ENCODE results near the gene PSME2. TPM values are rescaled to one million over a fixed set of nuclear protein-coding genes. Genes with fewer than 3 reads are reported as not detected.

PSME2 gene
- total and polyA plus RNA-seq, 2 of the 13 experiments (the other 11 are each of a cell fraction or from before 2014, with no cell fraction given) = 332 to 716 TPM

DNA sequence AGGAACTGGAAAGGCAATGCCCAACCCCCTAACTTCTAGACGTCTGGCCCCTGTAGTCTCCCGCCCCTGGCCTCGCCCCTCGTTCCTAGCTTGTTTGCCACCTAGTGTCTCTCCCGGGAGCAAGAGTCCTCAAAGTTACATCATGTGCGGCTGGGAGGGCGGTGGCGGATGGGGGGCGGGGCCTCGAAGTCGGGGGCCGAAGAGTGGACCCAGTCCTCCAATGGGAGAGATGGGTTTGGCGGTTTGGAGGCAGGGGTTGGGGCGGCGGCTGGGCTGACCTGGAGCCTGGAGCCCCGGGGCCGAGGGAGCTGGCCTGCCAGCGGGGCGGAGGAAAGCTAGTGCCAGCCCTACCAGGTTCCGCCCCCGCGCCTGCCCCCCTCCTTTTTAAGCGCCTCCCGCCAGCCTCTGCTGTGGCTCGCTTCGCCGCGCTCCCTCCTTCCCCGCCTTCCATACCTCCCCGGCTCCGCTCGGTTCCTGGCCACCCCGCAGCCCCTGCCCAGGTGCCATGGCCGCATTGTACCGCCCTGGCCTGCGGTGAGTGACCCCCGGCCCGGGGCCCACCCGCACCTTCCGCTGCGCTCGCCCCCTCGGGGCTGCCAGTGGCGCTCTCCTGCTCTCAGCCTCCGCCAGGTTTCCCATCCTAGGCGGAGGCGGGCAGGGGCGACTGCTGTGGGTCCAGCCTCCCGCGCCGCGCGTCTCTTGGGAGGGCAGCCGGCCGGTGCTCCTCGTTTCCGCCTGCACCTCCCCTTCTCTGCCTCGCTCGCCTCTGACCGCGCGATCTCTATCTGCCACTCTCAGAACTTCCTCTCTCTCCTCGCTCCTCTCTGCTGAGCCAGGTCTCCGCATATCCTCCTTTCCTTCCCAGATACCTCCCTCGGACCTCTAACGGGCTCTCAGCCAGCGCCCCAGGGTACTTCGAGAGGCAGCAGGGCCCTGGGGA, 52.2 kb downstream of the PSME2 start, which contains the start of gene PCK2 (continued):
- TF ChIP-seq, protein P1, sequence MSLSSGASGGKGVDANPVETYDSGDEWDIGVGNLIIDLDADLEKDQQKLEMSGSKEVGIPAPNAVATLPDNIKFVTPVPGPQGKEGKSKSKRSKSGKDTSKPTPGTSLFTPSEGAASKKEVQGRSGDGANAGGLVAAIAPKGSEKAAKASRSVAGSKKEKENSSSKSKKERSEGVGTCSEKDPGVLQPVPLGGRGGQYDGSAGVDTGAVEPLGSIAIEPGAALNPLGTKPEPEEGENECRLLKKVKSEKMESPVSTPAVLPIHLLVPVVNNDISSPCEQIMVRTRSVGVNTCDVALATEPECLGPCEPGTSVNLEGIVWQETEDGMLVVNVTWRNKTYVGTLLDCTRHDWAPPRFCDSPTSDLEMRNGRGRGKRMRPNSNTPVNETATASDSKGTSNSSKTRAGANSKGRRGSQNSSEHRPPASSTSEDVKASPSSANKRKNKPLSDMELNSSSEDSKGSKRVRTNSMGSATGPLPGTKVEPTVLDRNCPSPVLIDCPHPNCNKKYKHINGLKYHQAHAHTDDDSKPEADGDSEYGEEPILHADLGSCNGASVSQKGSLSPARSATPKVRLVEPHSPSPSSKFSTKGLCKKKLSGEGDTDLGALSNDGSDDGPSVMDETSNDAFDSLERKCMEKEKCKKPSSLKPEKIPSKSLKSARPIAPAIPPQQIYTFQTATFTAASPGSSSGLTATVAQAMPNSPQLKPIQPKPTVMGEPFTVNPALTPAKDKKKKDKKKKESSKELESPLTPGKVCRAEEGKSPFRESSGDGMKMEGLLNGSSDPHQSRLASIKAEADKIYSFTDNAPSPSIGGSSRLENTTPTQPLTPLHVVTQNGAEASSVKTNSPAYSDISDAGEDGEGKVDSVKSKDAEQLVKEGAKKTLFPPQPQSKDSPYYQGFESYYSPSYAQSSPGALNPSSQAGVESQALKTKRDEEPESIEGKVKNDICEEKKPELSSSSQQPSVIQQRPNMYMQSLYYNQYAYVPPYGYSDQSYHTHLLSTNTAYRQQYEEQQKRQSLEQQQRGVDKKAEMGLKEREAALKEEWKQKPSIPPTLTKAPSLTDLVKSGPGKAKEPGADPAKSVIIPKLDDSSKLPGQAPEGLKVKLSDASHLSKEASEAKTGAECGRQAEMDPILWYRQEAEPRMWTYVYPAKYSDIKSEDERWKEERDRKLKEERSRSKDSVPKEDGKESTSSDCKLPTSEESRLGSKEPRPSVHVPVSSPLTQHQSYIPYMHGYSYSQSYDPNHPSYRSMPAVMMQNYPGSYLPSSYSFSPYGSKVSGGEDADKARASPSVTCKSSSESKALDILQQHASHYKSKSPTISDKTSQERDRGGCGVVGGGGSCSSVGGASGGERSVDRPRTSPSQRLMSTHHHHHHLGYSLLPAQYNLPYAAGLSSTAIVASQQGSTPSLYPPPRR (CRISPR knock-in tag; IDR thresholded peaks at IDR 0.05; ENCODE audit: borderline replicate concordance) = peak; percentile 16; the same call in 1 of the 2 replicates
- TF ChIP-seq KMT2A (CRISPR knock-in tag; IDR thresholded peaks at IDR 0.05) = peak; percentile 93
- peak; percentile 41; the same call in 1 of the 2 replicates for TF ChIP-seq TBX3 (IDR thresholded peaks at IDR 0.05; ENCODE audit: borderline replicate concordance)
- TF ChIP-seq, protein P2, sequence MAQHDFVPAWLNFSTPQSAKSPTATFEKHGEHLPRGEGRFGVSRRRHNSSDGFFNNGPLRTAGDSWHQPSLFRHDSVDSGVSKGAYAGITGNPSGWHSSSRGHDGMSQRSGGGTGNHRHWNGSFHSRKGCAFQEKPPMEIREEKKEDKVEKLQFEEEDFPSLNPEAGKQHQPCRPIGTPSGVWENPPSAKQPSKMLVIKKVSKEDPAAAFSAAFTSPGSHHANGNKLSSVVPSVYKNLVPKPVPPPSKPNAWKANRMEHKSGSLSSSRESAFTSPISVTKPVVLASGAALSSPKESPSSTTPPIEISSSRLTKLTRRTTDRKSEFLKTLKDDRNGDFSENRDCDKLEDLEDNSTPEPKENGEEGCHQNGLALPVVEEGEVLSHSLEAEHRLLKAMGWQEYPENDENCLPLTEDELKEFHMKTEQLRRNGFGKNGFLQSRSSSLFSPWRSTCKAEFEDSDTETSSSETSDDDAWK (CRISPR knock-in tag; IDR thresholded peaks at IDR 0.05) = no peak
- TF ChIP-seq MAFK (conservative IDR thresholded peaks at IDR 0.05 in 1 of 2, IDR thresholded peaks at IDR 0.05 in 1 of 2; ENCODE audit: low read length in 2 of 2) = no peak
- TF ChIP-seq ZSCAN20 (CRISPR knock-in tag; IDR thresholded peaks at IDR 0.05; ENCODE audit: borderline replicate concordance) = peak; percentile 99
- peak; percentile 96 for TF ChIP-seq RFXANK (CRISPR knock-in tag; IDR thresholded peaks at IDR 0.05)
- TF ChIP-seq ZNF781 (CRISPR knock-in tag; IDR thresholded peaks at IDR 0.05; ENCODE audit: borderline replicate concordance, not compliant biosample characterization) = peak; percentile 98
- TF ChIP-seq EZH2 (conservative IDR thresholded peaks at IDR 0.05; ENCODE audit: low read depth, low read length) = no peak
- TF ChIP-seq HIVEP1 (CRISPR knock-in tag; IDR thresholded peaks at IDR 0.05) = peak; percentile 78
- TF ChIP-seq, protein P3, sequence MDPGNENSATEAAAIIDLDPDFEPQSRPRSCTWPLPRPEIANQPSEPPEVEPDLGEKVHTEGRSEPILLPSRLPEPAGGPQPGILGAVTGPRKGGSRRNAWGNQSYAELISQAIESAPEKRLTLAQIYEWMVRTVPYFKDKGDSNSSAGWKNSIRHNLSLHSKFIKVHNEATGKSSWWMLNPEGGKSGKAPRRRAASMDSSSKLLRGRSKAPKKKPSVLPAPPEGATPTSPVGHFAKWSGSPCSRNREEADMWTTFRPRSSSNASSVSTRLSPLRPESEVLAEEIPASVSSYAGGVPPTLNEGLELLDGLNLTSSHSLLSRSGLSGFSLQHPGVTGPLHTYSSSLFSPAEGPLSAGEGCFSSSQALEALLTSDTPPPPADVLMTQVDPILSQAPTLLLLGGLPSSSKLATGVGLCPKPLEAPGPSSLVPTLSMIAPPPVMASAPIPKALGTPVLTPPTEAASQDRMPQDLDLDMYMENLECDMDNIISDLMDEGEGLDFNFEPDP (CRISPR knock-in tag; conservative IDR thresholded peaks at IDR 0.05) = no peak
- peak; percentile 90 for TF ChIP-seq HNF4A (CRISPR knock-in tag; IDR thresholded peaks at IDR 0.05)
- peak; percentile 77 for TF ChIP-seq ASH2L (IDR thresholded peaks at IDR 0.05; ENCODE audit: insufficient read length, low read depth, low read length)
- TF ChIP-seq, protein P4, sequence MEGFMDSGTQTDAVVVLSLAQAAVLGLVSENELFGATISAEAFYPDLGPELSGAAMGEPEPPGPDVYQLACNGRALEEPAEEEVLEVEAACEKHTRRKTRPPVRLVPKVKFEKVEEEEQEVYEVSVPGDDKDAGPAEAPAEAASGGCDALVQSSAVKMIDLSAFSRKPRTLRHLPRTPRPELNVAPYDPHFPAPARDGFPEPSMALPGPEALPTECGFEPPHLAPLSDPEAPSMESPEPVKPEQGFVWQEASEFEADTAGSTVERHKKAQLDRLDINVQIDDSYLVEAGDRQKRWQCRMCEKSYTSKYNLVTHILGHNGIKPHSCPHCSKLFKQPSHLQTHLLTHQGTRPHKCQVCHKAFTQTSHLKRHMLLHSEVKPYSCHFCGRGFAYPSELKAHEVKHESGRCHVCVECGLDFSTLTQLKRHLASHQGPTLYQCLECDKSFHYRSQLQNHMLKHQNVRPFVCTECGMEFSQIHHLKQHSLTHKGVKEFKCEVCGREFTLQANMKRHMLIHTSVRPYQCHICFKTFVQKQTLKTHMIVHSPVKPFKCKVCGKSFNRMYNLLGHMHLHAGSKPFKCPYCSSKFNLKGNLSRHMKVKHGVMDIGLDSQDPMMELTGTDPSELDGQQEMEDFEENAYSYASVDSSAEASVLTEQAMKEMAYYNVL (CRISPR knock-in tag; IDR thresholded peaks at IDR 0.05; ENCODE audit: borderline replicate concordance) = peak; percentile 94
- TF ChIP-seq, protein P5, sequence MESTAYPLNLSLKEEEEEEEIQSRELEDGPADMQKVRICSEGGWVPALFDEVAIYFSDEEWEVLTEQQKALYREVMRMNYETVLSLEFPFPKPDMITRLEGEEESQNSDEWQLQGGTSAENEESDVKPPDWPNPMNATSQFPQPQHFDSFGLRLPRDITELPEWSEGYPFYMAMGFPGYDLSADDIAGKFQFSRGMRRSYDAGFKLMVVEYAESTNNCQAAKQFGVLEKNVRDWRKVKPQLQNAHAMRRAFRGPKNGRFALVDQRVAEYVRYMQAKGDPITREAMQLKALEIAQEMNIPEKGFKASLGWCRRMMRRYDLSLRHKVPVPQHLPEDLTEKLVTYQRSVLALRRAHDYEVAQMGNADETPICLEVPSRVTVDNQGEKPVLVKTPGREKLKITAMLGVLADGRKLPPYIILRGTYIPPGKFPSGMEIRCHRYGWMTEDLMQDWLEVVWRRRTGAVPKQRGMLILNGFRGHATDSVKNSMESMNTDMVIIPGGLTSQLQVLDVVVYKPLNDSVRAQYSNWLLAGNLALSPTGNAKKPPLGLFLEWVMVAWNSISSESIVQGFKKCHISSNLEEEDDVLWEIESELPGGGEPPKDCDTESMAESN (CRISPR knock-in tag; conservative IDR thresholded peaks at IDR 0.05) = peak; percentile 100
